AG09319 (cell line): ENCODE measurements around the gene CD72.

Experiments
- DNase-seq: peaks from one replicate; pipeline ENCODE4 v3.0.0-alpha.2; 2010; ENCODE audit warnings: low read depth; ENCODE audit errors: extremely low read depth
- TF ChIP-seq, protein P1 (sequence below): IDR thresholded peaks from 2 replicates; pipeline ENCODE4 v1.5.1; 2011; ENCODE audit warnings: low read depth, mild to moderate bottlenecking, inconsistent platforms, low read length, moderate library complexity

Gene CD72

GRCh38 chr9:35609820-35610163 is 8.4 kb downstream of the CD72 start:
- TF ChIP-seq, protein P1, sequence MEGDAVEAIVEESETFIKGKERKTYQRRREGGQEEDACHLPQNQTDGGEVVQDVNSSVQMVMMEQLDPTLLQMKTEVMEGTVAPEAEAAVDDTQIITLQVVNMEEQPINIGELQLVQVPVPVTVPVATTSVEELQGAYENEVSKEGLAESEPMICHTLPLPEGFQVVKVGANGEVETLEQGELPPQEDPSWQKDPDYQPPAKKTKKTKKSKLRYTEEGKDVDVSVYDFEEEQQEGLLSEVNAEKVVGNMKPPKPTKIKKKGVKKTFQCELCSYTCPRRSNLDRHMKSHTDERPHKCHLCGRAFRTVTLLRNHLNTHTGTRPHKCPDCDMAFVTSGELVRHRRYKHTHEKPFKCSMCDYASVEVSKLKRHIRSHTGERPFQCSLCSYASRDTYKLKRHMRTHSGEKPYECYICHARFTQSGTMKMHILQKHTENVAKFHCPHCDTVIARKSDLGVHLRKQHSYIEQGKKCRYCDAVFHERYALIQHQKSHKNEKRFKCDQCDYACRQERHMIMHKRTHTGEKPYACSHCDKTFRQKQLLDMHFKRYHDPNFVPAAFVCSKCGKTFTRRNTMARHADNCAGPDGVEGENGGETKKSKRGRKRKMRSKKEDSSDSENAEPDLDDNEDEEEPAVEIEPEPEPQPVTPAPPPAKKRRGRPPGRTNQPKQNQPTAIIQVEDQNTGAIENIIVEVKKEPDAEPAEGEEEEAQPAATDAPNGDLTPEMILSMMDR = no peak
- no peak for DNase-seq

GRCh38 chr9:35609001-35609819 is 9.0 kb downstream of the CD72 start:
- TF ChIP-seq, protein P1 = no peak
- DNase-seq = no peak

DNA sequence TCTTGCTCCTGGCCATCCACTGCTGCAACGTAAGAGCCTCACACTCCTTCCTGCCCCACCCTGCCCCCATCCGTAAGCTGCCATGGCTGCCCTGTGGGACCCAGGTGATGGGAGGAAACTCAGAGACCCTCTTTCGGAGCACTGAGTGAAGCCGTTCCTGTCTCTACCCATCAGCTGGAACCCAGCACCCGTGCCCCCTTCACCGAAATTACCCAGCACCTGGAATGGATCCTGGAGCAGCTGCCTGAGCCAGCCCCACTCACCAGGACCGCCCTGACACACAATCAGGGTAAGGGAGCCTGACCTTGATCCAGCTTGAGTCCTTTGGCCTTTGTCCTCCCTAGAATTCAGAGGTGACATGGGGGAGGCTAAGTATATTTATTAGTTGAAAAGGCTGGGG is 10.0 kb downstream of the CD72 start:
- TF ChIP-seq, protein P1 = no peak
- DNase-seq = no peak

DNA sequence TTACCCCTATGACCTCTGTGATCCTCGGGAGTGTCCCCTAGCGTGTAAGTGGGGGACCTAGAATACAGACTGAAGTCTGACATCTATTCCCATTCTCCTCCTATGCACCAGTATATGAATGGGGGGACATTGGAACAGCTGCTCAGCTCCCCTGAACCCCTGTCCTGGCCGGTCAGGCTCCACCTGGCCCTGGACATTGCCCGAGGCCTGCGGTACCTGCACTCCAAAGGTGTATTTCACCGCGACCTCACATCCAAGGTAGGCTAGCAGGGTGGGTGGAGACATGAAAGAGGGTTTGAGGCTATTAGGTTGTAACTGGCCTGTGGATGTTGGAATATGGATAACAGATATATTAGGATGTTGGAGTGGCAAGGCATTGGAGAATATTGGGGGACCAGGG is 11.5 kb downstream of the CD72 start:
- TF ChIP-seq, protein P1 = no peak
- DNase-seq = no peak

- TF ChIP-seq, protein P1 = no peak
- DNase-seq = no peak
These were observed 12.1 kb downstream of the CD72 start for GRCh38 chr9:35606138-35606504.

DNA sequence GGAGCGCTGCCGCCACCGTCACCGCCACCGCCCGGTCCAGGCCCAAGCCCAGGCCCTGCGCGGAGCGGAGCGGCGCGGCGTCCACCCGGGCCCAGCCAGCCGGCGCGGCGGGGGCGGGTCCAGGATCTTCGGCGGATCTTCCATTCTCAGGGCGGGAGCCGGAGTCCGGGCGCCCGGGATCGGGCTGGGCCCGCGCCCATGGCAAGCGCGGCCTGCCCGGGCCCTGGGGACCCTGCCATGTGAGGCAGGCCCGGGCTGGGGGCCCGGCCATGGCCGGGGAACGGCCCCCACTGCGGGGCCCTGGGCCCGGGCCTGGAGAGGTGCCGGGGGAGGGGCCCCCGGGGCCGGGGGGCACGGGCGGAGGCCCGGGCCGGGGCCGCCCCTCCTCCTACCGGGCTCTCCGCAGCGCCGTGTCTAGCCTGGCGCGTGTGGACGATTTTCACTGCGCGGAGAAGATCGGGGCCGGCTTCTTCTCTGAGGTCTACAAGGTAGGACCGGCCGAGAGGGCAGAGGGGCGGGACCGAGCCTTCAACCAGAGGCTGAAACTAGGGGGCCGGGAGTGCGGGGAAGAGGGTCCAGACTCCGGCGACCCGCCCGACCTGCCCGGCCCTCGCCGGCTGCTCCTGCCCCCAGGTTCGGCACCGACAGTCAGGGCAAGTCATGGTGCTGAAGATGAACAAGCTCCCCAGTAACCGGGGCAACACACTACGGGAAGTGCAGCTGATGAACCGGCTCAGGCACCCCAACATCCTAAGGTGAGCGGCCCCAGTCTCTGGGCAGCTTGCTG is 12.7 kb downstream of the CD72 start:
- TF ChIP-seq, protein P1 = no peak
- no peak for DNase-seq
